ENCODE measurements around the gene PDAP1. TPM values are rescaled to one million over a fixed set of nuclear protein-coding genes. Genes with fewer than 3 reads are reported as not detected.

Gene PDAP1
- total and polyA plus RNA-seq, 2 experiments from 2014 or later = 93.1 to 134 TPM

GRCh38 chr7:99408379-99409191 is at the start of gene PDAP1, which contains the start of gene BUD31 (continued):
- TF ChIP-seq CTCF (conservative IDR thresholded peaks at IDR 0.05; ENCODE audit: low read depth in 2 of 2) = 0 out of 4 replicates have a peak, but pooled peaks of 1 of the 2 experiments have one; percentile 0

- Mint-ChIP-seq H3K4me1 (0 out of 3 replicates have a peak, but pooled peaks cover 4% of the 10 kb centered on the region), H3K36me3 (ENCODE audit: low read depth) (peaks cover 93% of the 10 kb centered on the region), H3K27ac (no peak overlapping the region), H3K4me3 (no peak overlapping the region), H3K27me3 (ENCODE audit: insufficient read depth, low read depth, poor library complexity) (peaks cover 26% of the 10 kb centered on the region), H3K9me3 (no peaks in the 10 kb centered on the region)
- ATAC-seq = no peak
- no peaks in the 10 kb centered on the region for H3K9me2 ChIP-seq (ENCODE audit: insufficient read depth)
- H3K79me2 ChIP-seq (replicated peaks; ENCODE audit: insufficient read depth) = peaks cover 51% of the 10 kb centered on the region
- no peak overlapping the region for H2AFZ ChIP-seq
- H4K20me1 ChIP-seq (replicated peaks; ENCODE audit: insufficient read depth) = peaks cover 33% of the 10 kb centered on the region
- no peak overlapping the region for H3K4me3 ChIP-seq
- 0 out of 2 replicates have a peak overlapping the region, but pooled peaks have one; percentile 19 for H3K27ac ChIP-seq (ENCODE audit: low read depth)
- DNase-seq (ENCODE audit: low spot score) = no peak
- peaks cover 16% of the 10 kb centered on the region for H3K36me3 ChIP-seq (ENCODE audit: insufficient read depth)
- H3K4me2 ChIP-seq = no peak overlapping the region
- H3K27me3 ChIP-seq (ENCODE audit: insufficient read depth) = no peaks in the 10 kb centered on the region
- no peaks in the 10 kb centered on the region for H3K4me1 ChIP-seq (ENCODE audit: insufficient read depth)
- TF ChIP-seq CTCF (conservative IDR thresholded peaks at IDR 0.05; ENCODE audit: low read depth in 2 of 2) = no peak
- peak; percentile 71 for TF ChIP-seq POLR2AphosphoS5 (IDR thresholded peaks at IDR 0.05; ENCODE audit: low read depth)
- no peak for TF ChIP-seq CREB1 (CRISPR knock-in tag; IDR thresholded peaks at IDR 0.05; ENCODE audit: low read depth)
- H3F3A ChIP-seq (replicated peaks; ENCODE audit: low read depth) = peaks cover 51% of the 10 kb centered on the region
These were observed 49.5 kb upstream of the PDAP1 start for GRCh38 chr7:99457650-99458493.

- no peak for ATAC-seq
- peaks cover 44% of the 10 kb centered on the region for H3K79me2 ChIP-seq (replicated peaks; ENCODE audit: insufficient read depth)
These were observed 48.8 kb upstream of the PDAP1 start for GRCh38 chr7:99457050-99457649.

More at GRCh38 chr7:99457050-99457649, 48.8 kb upstream of the PDAP1 start:
- no peak for TF ChIP-seq JUNB (IDR thresholded peaks at IDR 0.05; ENCODE audit: unreplicated experiment)
- no peak for TF ChIP-seq ZNF462 (CRISPR knock-in tag; IDR thresholded peaks at IDR 0.05)
- Histone ChIP-seq H4K20me1 (replicated peaks; ENCODE audit: insufficient read depth) (peaks cover 30% of the 10 kb centered on the region), H3K36me3 (ENCODE audit: insufficient read depth) (peaks cover 16% of the 10 kb centered on the region), H3F3A (replicated peaks; ENCODE audit: low read depth) (peaks cover 49% of the 10 kb centered on the region), H3K27me3 (ENCODE audit: insufficient read depth) (no peaks in the 10 kb centered on the region), H3K4me1 (ENCODE audit: insufficient read depth) (no peaks in the 10 kb centered on the region), H2AFZ (no peak overlapping the region), H3K4me2 (no peak overlapping the region), H3K9me2 (ENCODE audit: insufficient read depth) (no peaks in the 10 kb centered on the region), H3K27ac (ENCODE audit: low read depth) (peak overlapping the region; percentile 81; the same call in 1 of the 2 replicates), H3K4me3 (no peak overlapping the region)
- Mint-ChIP-seq H3K4me3 (no peak overlapping the region; the same call in 2 of the 3 replicates), H3K27ac (no peak overlapping the region), H3K4me1 (0 out of 3 replicates have a peak, but pooled peaks cover 4% of the 10 kb centered on the region), H3K36me3 (ENCODE audit: low read depth) (peaks cover 91% of the 10 kb centered on the region), H3K9me3 (no peaks in the 10 kb centered on the region), H3K27me3 (ENCODE audit: insufficient read depth, low read depth, poor library complexity) (peaks cover 26% of the 10 kb centered on the region)
- DNase-seq (ENCODE audit: low spot score) = no peak
